ENCODE results near the gene SLC25A20. TPM values are rescaled to one million over a fixed set of nuclear protein-coding genes. Genes with fewer than 3 reads are reported as not detected.
A peak's percentile ranks its signal among the peaks of the same experiment; 100 is the strongest.
"Not testable (repeated sequence)": the region's sequence is repeated elsewhere in the genome, so short reads cannot be mapped to it uniquely, and the experiment has no call there.

The SLC25A20 gene
- total RNA-seq, 3 donors from 2014 or later: 32.7 to 39.0 (median 36.9) TPM

DNA sequence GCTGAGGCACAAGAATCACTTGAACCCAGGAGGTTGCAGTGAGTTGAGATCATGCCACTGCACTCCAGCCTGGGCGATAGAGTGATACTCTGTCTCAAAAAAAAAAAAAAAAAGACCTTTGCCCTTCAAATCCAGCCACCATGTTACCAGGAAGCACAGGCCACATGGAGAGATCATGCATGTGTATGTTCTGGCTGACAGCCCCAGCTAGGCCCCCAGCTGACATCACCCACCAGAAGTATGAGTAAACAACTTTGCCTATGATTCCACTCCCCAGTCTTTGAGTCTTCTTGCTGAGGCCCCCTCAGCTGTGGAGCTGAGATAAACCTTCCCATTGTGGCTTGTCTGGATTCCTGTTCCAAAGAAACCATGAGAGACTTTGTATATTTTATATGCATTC, 16.6 kb upstream of the SLC25A20 start:
- H3K4me3 ChIP-seq: no peak overlapping the region
- TF ChIP-seq, protein P1, sequence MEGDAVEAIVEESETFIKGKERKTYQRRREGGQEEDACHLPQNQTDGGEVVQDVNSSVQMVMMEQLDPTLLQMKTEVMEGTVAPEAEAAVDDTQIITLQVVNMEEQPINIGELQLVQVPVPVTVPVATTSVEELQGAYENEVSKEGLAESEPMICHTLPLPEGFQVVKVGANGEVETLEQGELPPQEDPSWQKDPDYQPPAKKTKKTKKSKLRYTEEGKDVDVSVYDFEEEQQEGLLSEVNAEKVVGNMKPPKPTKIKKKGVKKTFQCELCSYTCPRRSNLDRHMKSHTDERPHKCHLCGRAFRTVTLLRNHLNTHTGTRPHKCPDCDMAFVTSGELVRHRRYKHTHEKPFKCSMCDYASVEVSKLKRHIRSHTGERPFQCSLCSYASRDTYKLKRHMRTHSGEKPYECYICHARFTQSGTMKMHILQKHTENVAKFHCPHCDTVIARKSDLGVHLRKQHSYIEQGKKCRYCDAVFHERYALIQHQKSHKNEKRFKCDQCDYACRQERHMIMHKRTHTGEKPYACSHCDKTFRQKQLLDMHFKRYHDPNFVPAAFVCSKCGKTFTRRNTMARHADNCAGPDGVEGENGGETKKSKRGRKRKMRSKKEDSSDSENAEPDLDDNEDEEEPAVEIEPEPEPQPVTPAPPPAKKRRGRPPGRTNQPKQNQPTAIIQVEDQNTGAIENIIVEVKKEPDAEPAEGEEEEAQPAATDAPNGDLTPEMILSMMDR (IDR thresholded peaks at IDR 0.05): no peak
- H3K4me1 ChIP-seq (ENCODE audit: low read depth): peaks cover 11% of the 10 kb centered on the region
- no peak for DNase-seq
- no peak for ATAC-seq
- intact Hi-C loops (cut with DNase I, micrococcal nuclease): no loop called here
- H3K9me3 ChIP-seq: no peaks in the 10 kb centered on the region
- H3K36me3 ChIP-seq (ENCODE audit: low read depth): no peaks in the 10 kb centered on the region

DNA sequence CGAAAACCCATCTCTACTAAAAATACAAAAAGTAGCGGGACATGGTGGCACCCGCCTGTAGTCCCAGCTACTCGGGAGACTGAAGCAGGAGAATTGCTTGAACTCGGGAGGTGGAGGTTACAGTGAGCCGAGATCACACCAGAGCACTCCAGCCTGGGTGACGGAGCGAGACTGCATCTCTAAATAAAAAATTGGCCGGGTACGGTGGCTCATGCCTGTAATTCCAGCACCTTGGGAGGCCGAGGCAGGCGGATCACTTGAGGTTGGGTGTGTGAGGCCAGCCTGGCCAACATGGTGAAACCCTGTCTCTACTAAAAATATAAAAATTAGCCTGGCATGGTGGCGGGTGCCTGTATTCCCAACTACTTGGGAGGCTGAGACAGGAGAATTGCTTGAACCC, 8.3 kb upstream of the SLC25A20 start:
- H3K4me3 ChIP-seq; H3K36me3 ChIP-seq (ENCODE audit: low read depth); intact Hi-C loops (cut with DNase I, micrococcal nuclease); DNase-seq; H3K9me3 ChIP-seq; ATAC-seq; H3K4me1 ChIP-seq (ENCODE audit: low read depth): not testable (repeated sequence)

DNA sequence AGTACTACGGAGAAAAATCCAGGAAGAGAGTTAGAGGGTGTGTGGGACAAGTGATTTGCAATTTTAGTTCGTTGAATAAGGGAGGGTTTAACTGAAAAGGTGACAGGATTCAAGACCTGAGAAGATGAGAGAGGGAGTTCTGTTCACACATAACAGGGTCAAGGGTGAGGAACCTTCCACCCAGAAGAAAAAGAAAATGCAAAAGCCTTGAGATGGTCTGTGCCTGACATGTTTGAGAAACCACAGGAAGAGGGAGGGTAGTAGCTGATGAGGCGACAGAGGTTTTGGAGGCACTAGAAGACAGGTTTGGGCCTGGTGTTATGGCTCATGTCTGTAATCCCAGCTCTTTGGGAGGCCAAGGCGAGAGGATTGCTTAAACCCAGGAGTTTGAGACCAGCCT, 591 bp upstream of the SLC25A20 start:
- Histone ChIP-seq H3K9me3 (no peaks in the 10 kb centered on the region), H3K4me3 (no peak overlapping the region), H3K36me3 (ENCODE audit: low read depth) (no peaks in the 10 kb centered on the region), H3K4me1 (ENCODE audit: low read depth) (peaks cover 18% of the 10 kb centered on the region)
- DNase-seq: no peak
- intact Hi-C loops (cut with DNase I, micrococcal nuclease): no loop called here
- TF ChIP-seq, protein P1 (IDR thresholded peaks at IDR 0.05): no peak
- ATAC-seq: no peak

DNA sequence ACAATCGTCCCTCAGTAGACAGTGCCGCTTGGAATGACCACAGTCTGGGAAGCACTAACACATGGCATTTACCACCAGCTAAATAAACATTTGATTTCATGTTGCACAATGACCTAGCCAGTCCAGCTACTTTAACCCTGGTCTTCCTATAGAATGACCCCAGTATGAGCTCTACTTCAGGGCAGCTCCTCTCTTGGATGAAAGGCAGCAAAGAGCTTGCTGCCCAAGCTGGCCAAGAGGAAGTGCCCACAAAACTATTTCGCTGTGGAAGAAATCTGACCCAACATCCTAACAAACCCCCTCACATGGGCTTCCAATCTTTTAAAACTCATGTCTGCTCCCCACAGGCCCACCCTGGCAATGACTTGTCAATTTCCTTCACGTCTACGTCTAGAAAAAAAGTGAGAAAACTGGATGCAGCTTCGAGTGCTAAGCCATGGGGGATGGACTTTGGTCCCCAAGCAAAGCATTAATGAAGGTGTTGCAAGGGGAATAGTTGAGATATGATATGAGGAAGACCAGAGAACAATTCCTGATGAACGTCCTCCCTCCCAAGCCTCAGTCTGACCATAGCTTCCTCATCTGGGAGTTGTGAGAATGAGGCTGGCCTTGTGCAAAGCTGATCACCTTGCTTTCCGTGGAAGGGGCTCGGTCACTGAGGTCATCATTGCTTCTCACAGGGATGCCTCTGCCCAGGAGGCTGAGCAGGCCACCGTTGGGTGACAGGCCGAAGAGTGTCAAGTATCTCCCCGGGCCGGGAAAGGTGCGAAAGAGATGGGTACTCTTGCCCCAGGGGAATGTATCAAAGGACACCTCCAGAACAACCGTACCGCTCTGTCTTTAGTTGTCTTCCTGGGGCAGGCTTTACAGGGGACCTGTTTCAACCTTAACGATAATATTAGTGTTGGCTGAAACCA, 964 bp downstream of the SLC25A20 start:
- Histone ChIP-seq H3K4me1 (ENCODE audit: low read depth) (peaks cover 18% of the 10 kb centered on the region), H3K36me3 (ENCODE audit: low read depth) (no peaks in the 10 kb centered on the region), H3K4me3 (peak overlapping the region; percentile 44), H3K9me3 (no peaks in the 10 kb centered on the region)
- TF ChIP-seq, protein P1 (IDR thresholded peaks at IDR 0.05): no peak
- peak; percentile 13 for ATAC-seq
- intact Hi-C loops (cut with DNase I, micrococcal nuclease): no loop called here
- peak in 2 of 3 donors; percentile 32 to 53 for DNase-seq

DNA sequence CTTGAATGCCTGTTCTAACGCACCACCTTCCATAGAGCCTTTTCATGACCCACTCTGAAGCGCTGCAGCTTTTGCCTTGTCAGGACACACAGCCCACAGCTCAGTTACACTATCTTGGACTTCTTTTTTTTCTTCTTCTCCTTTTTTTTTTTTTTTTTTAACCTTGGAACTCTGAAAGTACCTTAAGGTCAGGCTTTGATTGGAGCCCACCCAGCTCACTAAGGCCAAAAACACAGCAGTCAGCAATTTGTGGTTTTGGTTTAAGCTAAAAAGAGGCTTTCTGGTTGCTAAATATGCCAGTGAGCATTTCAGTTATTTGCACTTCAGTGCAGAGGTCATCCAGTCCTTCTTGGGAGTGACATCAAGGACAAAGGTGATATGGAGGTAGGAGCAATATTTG, 1.7 kb downstream of the SLC25A20 start:
- Histone ChIP-seq H3K4me1 (ENCODE audit: low read depth) (peaks cover 18% of the 10 kb centered on the region), H3K9me3 (no peaks in the 10 kb centered on the region), H3K4me3 (no peak overlapping the region), H3K36me3 (ENCODE audit: low read depth) (no peaks in the 10 kb centered on the region)
- intact Hi-C loops (cut with DNase I, micrococcal nuclease): no loop called here
- DNase-seq (no peak), ATAC-seq (no peak)
- TF ChIP-seq, protein P1 (IDR thresholded peaks at IDR 0.05): no peak

DNA sequence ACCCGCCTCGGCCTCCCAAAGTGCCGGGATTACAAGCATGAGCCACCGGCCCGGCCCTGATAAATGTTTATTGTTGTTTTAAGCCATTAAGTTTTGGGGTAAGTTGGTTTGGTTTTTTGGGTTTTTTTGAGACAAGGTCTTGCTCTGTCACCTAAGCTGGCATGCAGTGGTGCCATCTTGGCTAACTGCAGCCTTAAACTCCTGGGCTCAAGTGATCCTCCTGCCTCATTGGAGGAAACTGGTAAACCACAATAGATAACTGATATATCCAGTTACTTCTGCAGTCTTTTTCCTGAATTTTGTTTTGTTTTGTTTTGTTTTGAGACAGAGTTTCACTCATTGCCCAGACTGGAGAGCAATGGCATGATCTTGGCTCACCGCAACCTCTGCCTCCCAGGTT, 4.2 kb downstream of the SLC25A20 start:
- DNase-seq (no peak), ATAC-seq (no peak)
- Histone ChIP-seq H3K9me3 (no peaks in the 10 kb centered on the region), H3K4me3 (no peak overlapping the region), H3K36me3 (ENCODE audit: low read depth) (no peaks in the 10 kb centered on the region), H3K4me1 (ENCODE audit: low read depth) (peaks cover 18% of the 10 kb centered on the region)
- TF ChIP-seq, protein P1 (IDR thresholded peaks at IDR 0.05): no peak
- intact Hi-C loops (cut with DNase I, micrococcal nuclease): no loop called here
